ENCODE measurements around the gene ADAD2.

ADAD2 gene

DNA sequence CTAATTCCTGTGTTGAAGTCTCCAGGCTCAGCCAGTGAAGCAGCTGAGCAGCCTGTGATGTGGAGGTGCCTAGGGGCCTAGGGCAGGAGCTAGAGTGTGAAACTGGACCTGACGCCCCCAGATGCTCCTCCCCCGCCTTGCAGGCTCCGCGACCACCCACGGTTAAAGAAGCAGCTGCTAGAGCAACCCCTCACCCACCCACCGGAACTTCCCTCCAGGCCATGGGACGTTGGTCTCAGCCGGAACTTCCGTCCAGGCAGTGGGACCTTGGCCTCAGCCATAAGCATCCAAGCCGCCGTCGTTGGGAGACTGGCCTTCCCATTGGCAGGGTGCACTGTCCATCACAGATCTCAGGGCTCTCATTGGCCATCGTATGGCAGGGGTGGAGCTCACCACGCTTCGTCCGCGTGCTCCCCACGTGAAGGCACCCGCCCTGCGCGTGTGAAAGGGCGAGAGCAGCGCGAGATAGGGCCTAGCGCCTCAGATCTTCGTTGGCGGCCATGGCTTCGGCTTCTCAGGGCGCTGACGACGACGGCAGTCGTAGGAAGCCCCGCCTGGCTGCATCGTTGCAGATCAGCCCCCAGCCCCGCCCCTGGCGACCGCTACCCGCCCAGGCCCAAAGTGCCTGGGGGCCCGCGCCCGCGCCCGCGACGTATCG lies at the start of gene ADAD2:
ADAD2 (plus strand) TSS at position 427 of the 658 bp plus-strand sequence; CDS start at position 501, 74 bp downstream.
- DNase-seq, result no peak

DNA sequence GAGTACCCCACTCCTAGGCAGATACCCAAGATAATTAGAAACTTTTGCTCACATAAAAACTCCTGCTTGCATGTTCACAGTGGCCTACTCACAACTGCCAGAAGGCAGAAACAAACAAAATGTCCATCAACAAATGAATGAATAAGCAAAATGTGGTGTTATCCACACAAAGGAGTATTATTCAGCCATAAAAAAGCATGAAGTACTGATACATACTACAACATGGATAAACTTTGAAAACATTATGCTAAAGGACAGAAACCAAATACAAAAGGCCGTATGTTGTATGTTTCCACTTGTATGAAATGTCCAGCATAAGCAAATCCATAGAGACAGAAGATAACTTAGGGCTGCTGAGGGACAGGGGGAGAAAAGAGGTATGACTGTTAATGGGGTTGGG lies 47.9 kb upstream of the ADAD2 start:
- DNase-seq, result no peak

DNA sequence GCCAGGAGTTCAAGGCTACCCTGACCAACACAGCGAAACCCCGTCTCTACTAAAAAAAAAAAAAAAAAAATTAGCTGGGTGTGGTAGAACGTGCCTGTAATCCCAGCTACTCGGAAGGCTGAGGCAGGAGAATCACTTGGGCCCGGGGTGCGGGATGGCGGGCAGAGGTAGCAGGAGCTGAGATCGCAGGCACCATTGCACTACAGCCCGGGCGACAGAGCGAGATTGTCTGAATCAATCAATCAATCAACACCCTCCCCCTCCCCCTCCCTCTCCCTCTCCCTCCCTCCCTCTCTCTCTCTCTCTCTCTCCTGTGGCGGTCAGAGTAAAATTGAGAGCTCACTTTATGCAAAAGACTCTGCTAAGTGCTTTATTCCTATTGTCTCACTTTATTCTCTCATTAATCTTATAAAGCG lies 47.2 kb upstream of the ADAD2 start:
- DNase-seq, result peak; percentile 8

DNA sequence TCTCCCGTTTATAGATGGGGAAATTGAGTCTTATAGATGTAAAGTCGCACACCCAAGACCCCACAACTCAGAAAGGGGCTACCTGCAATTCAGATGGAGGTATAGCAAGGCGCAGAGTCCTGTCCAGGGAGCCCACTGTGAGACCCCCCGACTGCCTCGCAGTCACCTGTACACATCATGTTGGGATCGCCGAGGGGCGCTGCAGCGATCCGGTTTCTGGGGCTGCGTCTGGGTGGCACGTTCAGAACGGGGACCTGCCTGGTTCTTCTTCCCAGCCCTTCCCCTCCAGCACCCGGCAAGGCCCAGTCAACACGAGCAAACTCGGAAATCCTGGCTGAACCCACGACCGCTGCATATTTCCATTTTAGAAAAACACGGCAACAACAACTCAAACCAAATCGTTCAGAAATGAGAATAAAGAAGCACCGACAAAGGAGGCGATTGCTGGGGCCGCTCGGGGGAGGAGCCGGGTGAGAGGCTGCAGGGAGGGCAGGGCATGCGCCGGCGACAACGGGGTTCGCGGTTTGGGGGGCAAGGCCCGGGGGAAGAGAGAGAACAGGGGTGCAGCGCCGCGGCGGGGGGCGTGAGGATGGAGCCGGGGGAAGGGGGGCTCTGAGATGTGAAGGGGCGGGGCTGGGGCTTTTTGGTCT lies 46.6 kb upstream of the ADAD2 start:
- DNase-seq, result peak; percentile 35

DNA sequence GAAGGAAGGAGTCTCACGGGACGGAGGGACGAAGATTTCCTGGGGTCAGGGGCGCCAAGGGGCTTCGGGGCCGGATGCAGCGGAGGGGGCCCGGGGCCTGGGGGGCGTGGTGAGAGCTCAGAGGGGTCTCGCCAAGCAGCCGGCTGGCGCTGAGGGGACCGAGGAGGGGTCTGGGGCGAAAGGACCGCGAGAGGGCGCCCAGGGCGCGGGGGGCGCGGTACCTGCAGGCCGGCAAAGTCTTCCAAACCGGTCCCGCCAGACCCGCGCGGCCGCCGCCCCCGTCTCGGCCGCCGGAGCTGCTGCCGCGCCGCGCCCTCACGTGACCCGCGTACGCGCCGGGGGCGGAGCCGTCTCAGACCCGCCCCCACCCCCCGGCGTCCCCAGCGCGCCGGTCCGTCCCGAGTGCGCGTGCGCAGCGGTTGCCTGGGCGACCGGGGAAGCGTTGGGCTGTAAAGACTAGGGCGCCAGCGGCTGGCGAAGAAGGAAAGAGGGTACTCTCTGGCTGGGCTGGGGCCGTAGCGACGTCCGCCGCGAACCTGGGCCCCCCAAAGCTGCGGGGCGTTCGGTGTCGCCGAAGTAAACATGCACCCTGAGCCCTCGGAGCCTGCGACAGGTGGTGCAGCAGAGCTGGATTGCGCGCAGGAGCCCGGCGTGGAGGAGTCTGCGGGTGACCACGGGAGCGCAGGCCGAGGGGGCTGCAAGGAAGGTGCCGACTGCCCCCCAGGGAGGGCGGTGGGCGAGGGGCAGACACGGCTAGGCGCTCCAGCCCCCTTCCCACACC lies 45.9 kb upstream of the ADAD2 start, which contains the start of the genes DNAAF1 and HSDL1:
DNAAF1 (plus strand) TSS at position 450 of the 781 bp plus-strand sequence; CDS start at position 583, 133 bp downstream.
HSDL1 (minus strand) TSS at position 319 of the 781 bp plus-strand sequence. CDS start 13,856 bp downstream, outside the sequence.
- peak; percentile 92 for DNase-seq

DNA sequence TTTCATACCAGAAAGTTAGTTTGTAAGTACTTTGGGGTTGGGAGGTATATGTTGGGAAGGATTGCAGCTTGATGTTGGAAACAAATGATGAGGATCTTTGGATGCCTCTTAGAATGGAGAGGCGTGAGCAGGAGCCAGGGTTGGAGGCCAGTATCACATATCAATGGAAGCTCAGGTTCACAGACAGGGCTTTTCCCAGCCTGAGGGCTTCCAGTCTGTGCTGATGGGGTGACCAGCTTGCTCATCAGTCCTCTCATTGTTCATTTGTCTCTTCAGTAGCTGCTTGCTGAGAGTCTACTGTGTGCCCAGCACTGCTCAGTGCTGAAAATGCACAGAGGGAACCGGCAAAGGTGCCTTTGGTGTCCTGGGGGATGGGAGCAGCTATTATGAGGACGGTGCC lies 40.0 kb upstream of the ADAD2 start:
- no peak for DNase-seq

DNA sequence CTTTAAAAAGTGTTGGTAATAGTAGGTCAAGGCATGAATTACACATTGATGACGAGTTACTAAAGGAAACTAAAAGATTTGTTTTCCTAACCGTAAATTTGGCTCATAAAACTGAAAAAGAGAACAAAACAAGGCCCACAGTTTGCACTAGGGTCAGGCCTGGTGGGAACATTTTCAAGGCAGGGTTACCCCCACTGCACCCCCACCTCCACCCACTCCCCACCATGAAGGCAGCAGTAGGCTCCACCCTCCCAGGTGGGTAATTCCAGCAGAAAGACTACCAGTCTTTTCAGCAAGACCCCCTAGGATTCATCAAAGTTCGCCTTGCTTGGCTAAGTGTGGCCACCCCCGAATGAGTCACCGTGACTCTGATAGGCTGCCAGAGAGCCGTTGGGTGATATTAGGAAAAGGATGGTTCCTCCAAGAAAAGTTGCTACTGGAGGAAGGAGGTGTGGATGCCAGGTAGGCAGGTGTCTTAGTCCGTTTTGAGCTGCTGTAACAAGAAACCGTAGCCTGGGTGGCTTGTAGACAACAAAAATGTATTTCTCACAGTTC lies 37.2 kb upstream of the ADAD2 start:
- DNase-seq, result no peak

DNA sequence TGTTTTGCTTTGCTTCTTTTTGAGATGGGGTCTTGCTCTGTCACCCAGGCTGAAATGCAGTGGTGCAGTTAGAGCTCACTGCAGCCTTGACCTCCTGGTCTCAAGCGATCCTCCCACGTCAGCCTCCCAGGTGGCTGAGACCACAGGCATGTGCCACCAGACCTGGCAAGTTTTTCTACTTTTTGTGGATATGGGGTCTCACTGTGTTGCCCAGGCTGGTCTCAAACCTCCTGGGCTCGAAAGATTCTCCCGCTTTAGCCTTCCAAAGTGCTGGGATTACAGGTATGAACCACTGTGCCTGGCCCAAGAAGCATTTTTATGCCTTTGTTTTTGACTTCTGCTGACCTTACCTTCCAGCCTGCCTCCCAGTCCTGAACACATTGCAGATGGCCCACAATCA lies 35.7 kb upstream of the ADAD2 start:
- no peak for DNase-seq

DNA sequence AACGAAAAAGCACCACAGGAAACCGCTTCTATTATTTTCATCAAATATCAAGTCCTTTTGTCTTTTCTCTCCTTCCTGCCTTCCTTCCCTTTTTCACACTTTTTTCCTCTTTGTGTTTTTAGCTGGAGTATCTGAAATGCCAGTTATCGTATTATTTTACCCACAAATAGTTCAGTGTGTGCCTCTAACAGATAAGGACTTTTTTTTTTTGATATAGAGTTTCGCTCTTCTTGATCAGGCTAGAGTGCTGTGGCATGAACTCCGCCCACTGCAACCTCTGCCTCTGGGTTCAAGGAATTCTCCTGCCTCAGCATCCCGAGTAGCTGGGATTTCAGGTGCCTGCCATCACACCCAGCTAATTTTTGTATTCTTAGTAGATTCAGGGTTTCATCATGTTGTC lies 35.2 kb upstream of the ADAD2 start:
- no peak for DNase-seq

DNA sequence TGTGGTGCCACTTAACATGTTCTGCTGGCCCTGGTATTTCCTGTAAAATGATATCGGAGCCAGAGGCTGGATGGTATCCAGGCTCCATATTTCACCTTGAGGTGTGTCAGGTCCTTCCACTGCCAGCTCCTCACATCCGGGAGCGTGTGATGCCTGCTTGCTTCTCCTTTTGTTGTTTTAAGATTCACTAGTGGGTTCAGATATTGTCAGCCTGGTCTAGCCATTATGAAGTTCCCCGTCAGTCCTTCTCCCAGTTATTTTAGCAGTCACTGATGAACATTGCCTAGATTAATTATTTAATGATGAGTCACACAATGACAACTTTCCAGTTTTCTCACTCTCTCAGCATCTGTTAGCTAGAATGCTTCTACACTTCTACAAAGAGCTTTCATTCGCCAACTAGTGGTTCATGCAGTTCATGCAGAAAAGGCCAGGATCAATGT lies 34.6 kb upstream of the ADAD2 start:
- no peak for DNase-seq

DNA sequence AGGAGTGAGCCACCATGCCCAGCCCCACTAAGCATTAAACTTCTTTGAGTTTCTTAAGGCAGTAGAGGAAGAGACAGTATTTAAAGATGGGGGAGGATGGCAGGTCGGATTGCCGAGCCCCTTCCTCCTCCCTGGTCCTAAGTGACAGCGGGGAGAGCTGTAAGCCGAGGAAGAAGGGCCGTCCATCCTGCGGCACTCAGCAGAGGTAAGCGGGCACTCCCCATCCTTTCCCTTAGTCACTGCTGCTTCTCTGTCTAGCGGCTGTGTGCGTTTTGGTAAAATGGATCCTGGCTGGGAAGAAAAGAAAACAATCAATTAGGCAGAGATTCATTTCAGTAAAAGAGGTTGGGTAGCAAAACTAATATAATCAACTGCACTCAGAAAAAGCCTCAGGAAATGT lies 31.9 kb upstream of the ADAD2 start:
- no peak for DNase-seq

DNA sequence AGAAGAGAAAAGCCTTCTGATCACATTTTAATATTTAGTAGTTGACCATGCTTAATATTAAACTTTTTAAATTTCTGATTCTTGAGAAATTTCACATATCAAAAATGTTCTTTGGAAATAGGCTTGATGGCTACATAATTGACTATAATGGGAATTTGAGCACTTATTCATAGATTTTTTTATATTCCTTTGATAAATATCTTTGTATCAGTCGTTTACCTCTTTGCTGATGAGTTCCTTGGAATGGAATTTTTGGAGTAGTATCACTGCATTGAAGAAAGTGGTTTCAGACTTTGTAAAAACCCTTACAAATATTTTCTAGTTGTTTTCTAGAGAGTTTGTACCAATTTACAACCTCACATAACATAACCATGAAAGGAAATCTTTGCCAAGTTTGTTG lies 31.2 kb upstream of the ADAD2 start:
- DNase-seq, result no peak

DNA sequence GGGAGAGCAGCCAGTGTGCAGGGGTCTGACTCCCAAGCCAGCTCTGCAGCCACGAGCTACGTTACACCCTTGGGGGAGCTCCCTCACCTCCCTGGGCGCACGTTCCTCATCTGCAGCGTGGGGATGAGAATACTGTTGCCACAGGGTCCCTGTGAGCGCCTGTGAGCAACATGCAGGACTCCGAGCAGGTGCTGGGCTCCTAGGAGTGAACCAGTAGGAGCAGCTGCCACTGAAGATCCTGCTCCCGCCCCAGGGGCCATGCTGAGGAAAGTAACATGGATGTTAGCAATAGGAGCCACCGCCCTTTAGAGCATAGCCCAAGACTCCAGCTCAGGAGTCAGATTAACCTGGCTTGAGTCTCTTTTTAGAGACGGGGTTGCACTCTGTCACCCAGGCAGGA lies 29.9 kb upstream of the ADAD2 start:
- DNase-seq, result no peak

DNA sequence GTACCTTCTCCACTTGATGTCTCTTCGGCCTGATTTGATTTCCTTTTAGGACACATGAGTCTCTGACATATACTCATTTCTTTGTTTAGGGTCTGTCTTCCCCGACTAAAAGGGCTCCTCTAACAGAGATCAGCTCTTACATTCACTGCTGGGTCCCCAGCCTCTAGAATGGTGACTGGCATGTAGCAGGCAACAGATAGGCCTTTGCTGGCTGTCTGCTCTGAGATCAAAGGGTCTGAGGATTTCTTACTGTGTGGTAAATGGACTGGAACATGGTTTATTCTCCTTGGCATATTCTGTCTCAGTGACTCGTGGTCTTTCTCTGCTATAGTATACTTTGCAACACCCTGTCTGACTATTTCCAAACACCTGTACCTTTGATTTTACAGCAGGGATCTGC lies 29.2 kb upstream of the ADAD2 start:
- DNase-seq, result no peak

DNA sequence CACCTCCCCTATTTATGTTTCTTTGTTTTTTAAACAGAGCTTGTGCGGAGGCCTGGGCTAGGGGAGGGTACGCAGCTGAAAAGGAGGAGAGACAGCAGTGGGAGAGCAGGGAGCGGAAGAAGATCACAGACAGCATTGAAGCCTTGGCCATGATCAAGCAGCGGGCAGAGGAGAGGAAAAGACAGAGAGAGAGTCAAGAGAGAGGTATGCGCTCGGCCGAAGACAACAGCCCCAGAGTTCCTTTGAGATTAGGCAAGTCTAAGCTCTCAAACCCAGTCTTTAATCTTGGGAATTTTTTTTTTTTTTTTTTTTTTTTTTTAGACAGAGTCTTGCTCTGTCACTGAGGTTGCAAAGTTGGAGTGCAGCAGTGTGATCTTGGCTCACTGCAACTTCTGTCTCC lies 25.2 kb upstream of the ADAD2 start:
- DNase-seq, result no peak

DNA sequence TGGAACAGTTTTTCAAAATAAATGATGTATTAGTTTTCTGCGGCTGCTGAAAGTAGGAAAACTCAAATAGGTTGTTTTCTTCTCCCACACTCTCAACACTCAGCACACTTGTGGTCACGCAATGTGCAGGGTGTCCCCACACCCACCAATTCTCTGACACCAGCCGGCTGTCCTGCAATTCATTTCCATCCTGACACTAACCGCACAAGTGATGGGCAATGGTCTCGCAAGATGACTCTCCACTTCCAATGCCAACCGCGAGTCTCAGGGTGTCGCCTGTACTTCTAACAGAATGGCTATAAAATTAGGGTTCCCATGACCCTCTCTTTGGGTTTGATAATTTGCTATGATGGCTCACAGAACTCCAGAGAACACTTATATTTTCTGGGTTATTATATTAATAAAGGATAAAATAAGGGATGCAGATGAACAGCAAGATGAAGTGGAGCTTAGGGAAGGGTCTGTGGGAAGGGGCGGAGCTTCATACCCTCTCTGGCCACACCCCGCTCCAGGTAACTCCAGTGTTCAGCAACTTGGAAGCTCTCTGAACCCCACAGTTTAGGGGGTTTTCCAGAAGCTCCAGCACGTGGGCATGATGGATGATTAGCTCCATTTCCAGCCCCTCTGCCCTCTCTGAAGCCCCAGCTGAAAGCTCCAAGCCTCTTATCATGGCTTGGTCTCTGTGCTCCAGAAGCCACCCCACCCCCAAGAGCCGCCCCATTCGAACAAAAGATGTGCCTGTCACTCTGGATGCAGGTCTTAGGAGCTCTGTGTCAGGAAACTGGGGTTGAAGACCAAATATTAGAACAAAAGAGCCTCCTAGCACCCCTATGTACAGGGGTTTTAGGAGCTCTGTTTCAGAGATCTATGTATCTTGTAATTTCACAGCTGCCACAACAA lies 23.9 kb upstream of the ADAD2 start:
- DNase-seq, result peak; percentile 83

DNA sequence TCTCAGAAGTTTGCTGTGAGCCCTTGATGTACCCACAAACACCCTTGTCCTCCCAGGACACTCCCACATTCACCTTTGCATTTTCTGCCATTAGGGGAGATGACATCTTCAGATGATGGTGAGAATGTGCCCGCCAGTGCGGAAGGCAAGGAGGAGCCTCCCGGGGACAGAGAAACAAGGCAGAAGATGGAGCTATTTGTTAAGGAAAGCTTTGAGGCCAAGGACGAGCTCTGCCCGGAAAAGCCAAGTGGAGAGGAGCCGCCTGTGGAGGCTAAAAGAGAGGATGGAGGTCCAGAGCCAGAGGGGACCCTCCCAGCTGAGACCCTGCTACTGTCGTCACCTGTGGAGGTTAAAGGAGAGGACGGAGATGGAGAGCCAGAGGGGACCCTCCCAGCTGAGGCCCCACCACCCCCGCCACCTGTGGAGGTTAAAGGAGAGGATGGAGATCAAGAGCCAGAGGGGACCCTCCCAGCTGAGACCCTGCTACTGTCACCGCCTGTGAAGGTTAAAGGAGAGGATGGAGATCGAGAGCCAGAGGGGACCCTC lies 21.1 kb upstream of the ADAD2 start:
- no peak for DNase-seq

DNA sequence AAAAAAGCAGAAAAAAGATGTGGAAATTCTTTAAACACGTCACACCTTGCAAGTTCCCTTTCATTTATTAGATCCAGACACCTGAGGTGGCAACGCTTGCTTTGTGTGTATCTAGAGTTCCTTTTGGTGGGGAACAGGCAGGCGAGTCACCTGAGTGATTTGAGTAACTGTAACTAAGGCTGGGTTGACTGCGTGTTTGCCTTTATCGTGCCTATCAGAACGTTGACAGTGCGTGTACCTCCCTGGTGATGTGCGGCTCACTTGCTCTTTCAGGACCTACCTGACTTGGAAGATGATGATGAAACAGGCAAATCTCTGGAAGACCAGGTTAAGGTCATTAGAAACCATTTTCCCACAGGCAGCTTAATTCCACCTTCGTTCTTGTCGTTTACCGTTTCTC lies 16.6 kb upstream of the ADAD2 start:
- DNase-seq, result no peak

DNA sequence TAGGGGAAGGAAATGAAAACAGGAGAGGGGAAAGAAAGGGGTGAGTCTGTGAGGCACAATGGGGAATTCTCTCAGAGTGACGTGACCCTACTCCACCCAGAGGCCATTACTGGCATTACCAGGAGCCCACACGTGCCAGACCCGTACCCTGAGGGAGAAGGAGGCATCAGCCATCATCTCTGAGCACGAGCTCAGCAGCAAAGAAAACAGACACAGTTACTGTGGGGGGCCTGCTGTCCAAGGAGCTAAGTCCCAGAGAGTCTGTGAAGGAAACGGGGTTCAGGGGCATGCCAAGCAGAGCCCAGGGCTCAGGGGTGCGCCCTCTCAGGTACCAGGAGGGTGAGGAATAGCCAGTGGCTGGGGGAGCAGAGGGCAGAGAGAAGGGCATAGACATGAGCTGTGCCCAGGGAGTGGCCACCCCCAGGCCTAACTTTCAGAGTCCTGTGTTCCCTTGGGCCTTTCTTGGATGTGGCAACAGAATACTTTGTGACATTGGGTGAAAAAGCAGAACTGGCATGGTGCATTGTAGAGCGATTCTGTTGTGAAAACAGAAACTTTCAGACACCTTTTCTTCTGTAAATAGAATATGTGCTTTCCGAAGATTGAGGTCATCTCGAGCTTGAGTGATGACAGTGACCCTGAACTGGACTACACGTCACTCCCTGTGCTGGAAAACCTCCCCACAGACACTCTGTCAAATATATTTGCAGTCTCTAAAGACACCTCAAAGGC lies 15.4 kb upstream of the ADAD2 start:
- peak; percentile 51 for DNase-seq

DNA sequence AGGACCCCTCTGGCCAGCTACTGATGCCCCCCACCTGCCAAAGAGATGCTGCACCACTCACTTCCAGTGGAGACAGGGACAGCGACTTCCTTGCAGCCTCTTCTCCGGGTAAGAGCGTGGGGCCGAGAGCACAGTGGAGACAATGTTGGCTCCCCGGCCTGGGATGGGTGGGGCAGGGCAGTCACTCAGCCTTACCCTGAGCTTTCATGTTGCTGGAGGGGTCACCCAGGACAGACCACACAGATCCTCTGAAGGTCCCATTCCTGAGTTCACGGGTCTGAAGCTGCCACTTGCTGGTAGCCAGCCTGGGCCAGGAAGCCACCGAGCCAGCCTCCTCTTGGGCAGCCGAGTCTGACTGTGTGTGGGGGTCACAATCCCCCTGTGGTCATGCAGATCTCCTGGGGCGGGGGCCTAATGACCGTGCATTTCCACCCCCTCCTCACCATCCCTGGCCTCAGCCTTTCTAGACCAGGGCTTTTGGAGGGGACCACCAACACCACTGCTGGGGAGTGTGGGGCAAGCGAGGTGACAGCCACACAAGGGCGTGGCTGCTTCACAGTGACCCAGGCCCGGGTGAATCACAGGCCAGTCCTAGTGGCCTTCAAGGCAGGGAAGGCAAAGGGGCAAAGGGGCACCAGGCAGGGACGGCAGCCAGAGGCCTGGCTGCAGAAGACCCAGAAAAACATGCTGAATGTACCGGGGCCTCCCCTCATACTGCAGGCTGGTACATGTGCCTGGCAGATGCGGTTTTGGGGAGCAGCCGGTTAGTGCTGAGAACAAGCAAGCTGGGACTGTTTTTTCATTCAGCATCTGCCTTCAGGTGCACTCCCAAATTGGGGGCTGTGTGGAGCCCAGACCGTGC lies 14.5 kb upstream of the ADAD2 start:
- DNase-seq, result no peak
